Lung (tissue), 12 donors: ENCODE measurements around the gene SAFB. TPM values are rescaled to one million over a fixed set of nuclear protein-coding genes. Genes with fewer than 3 reads are reported as not detected.

ENCODE experiments used
- ATAC-seq: fragments of 200-7000 bp; cut with Tn5 transposase; one replicate; pipeline ENCODE4 v1.9.1; 2020; ENCODE audit warnings: moderate number of reproducible peaks; ENCODE audit not compliant: insufficient read depth, low FRiP score
- DNase-seq, 3 donors: peaks; one replicate each; pipeline ENCODE4 v3.0.0-alpha.2; 2013 to 2017
- H3K27ac ChIP-seq, 2 donors: one replicate each; pipeline ENCODE4 v1.5.1; 2013; ENCODE audit warnings: mild to moderate bottlenecking in 2 of 2, moderate library complexity in 2 of 2, control low read depth in 1 of 2, inconsistent platforms in 1 of 2, low read depth in 1 of 2, low read length in 1 of 2
- H3K27me3 ChIP-seq, 3 donors: one replicate each; pipeline ENCODE4 v1.5.1; 2013; ENCODE audit warnings: low read length in 2 of 3; ENCODE audit not compliant: control insufficient read depth in 3 of 3, insufficient read depth in 3 of 3
- H3K36me3 ChIP-seq, 4 donors: one replicate each; pipeline ENCODE4 v1.5.1; 2013; ENCODE audit warnings: low read length in 4 of 4, mild to moderate bottlenecking in 1 of 4, moderate library complexity in 1 of 4; ENCODE audit not compliant: control insufficient read depth in 4 of 4, insufficient read depth in 4 of 4
- H3K4me1 ChIP-seq, 5 donors: one replicate each; pipeline ENCODE4 v1.5.1; 2013; ENCODE audit warnings: low read length in 5 of 5, mild to moderate bottlenecking in 2 of 5, moderate library complexity in 1 of 5; ENCODE audit not compliant: control insufficient read depth in 5 of 5, insufficient read depth in 5 of 5
- H3K4me3 ChIP-seq: one replicate; pipeline ENCODE4 v1.5.1; 2013; ENCODE audit warnings: mild to moderate bottlenecking, control low read depth, moderate library complexity
- H3K9ac ChIP-seq, 2 donors: one replicate each; pipeline ENCODE4 v1.5.1; 2013; ENCODE audit warnings: low read length in 2 of 2, control low read depth in 1 of 2; ENCODE audit not compliant: insufficient read depth in 1 of 2
- H3K9me3 ChIP-seq, 4 donors: one replicate each; pipeline ENCODE4 v1.5.1; 2013; ENCODE audit warnings: low read length in 3 of 4, mild to moderate bottlenecking in 1 of 4, moderate library complexity in 1 of 4; ENCODE audit not compliant: control insufficient read depth in 4 of 4, insufficient read depth in 3 of 4
- CTCF ChIP-seq: IDR thresholded peaks from 2 replicates; pipeline ENCODE4 v1.5.1; 2012; ENCODE audit warnings: mild to moderate bottlenecking; ENCODE audit errors: control extremely low read depth, extremely low read depth
- WGBS, 2 donors: extraction: QIAGEN DNeasy Blood & Tissue Kit; methylation state at CpG; one replicate each; pipeline ENCODE4 v1.1.7; 2013; 5-methylcytosine and 5-hydroxymethylcytosine counted together
- polyA plus RNA-seq, 2 donors: library from polyadenylated mRNA; stranded (reverse); fragments of 200-250 nt; gene quantifications; one replicate each; pipeline ENCODE4 v1.2.1, GENCODE V29; 2013
- total RNA-seq, 2 donors: library from RNA; depleted of rRNA in 1 of 2; stranded (reverse); fragments of >200 nt in 1 of 2; gene quantifications; one replicate each; pipeline ENCODE4 v1.2.1, GENCODE V29; 2014 to 2021
- donor health status: control.
- donor health status: control.
- donor health status: Bipolar disorder and iron deficiency.
- donor health status: healthy.
- donor health status: DM: yes; HTN: yes; CAD: no.

SAFB gene
- total and polyA plus RNA-seq, 4 donors: 59.5 to 130 (median 77.7) TPM

- no peaks in the 10 kb centered on the region for H3K9me3 ChIP-seq
- no peak for ATAC-seq
- H3K9ac ChIP-seq: no peak overlapping the region
- H3K4me1 ChIP-seq: peaks cover 0 to 12% (median 3%) of the 10 kb centered on the region in 5 donors
- H3K27ac ChIP-seq: no peak overlapping the region
- H3K4me3 ChIP-seq: no peak overlapping the region
- WGBS, 2 donors: 83 to 86% methylated on average over 7 of the region's 7 CpGs
- H3K36me3 ChIP-seq: peaks cover 5 to 61% (median 28%) of the 10 kb centered on the region in 4 donors
- H3K27me3 ChIP-seq: no peaks in the 10 kb centered on the region
- no peak for DNase-seq
- TF ChIP-seq CTCF: no peak
Measured at GRCh38 chr19:5692723-5693194, 69.9 kb downstream of the SAFB start.

- Histone ChIP-seq H3K36me3 (peaks cover 5 to 68% (median 28%) of the 10 kb centered on the region in 4 donors), H3K9ac (no peak overlapping the region), H3K4me1 (peaks cover 0 to 12% (median 3%) of the 10 kb centered on the region in 5 donors), H3K4me3 (no peak overlapping the region), H3K27ac (no peak overlapping the region), H3K9me3 (no peaks in the 10 kb centered on the region), H3K27me3 (no peaks in the 10 kb centered on the region)
- no peak for ATAC-seq
- DNase-seq: no peak
- no peak for TF ChIP-seq CTCF
- WGBS, 2 donors: 87 to 90% methylated on average over 39 of the region's 39 CpGs
Measured at GRCh38 chr19:5693195-5694166, 70.6 kb downstream of the SAFB start.

GRCh38 chr19:5694167-5694955, 71.5 kb downstream of the SAFB start:
- no peak for ATAC-seq
- peaks cover 8 to 77% (median 31%) of the 10 kb centered on the region in 4 donors for H3K36me3 ChIP-seq
- 92 to 93% methylated on average over 45 of the region's 45 CpGs for WGBS, 2 donors

More at GRCh38 chr19:5694167-5694955, 71.5 kb downstream of the SAFB start:
- no peak overlapping the region for H3K9ac ChIP-seq
- no peak overlapping the region for H3K4me3 ChIP-seq
- no peak overlapping the region for H3K27ac ChIP-seq
- no peak for DNase-seq
- H3K4me1 ChIP-seq: peaks cover 0 to 12% (median 3%) of the 10 kb centered on the region in 5 donors
- no peak for TF ChIP-seq CTCF
- H3K9me3 ChIP-seq: no peaks in the 10 kb centered on the region
- no peaks in the 10 kb centered on the region for H3K27me3 ChIP-seq
